ENCODE data around the gene PGS1. TPM values are rescaled to one million over a fixed set of nuclear protein-coding genes. Genes with fewer than 3 reads are reported as not detected.

PGS1 gene
- total RNA-seq, 4 donors from 2014 or later, result 30.4 to 40.3 (median 39.9) TPM

DNA sequence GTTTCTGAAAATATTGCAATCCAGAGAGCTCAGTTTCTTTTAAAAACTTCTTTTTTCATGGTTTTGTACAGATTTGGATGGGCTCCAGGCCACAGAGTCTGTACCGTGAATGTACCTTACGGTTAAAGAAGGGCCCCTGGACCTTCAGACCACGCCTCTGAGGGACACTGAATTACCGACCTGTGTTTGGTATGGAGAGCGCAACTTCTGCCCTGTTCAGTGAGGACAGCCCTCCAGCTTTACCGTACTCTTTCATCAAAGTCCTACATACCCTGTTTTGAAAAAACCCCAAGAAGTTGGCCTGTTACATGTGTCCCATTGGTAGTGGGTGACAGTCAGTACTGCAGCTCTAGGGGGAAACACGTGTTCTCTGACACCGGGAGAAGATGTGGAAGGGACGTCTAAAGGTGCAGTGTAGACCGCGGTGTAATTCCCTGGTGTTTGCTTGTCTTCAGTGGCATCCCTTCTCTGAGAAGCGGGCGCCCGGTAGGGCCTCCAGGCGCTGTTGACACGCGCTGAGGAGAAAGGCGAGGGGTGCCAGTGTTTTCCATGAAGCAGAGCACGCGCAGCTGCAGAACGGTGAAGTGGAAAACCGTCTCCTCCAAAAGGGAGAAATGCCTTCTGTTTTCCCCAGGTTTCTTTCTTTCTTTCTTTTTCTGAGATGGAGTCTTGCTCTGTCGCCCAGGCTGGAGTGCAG, 6.2 kb downstream of the PGS1 start:
- H3K4me3 ChIP-seq (ENCODE audit: low read depth, poor library complexity, severe bottlenecking), result no peak overlapping the region
- DNase-seq (ENCODE audit: low spot score in 2 of 2), result no peak
- TF ChIP-seq, protein P1, sequence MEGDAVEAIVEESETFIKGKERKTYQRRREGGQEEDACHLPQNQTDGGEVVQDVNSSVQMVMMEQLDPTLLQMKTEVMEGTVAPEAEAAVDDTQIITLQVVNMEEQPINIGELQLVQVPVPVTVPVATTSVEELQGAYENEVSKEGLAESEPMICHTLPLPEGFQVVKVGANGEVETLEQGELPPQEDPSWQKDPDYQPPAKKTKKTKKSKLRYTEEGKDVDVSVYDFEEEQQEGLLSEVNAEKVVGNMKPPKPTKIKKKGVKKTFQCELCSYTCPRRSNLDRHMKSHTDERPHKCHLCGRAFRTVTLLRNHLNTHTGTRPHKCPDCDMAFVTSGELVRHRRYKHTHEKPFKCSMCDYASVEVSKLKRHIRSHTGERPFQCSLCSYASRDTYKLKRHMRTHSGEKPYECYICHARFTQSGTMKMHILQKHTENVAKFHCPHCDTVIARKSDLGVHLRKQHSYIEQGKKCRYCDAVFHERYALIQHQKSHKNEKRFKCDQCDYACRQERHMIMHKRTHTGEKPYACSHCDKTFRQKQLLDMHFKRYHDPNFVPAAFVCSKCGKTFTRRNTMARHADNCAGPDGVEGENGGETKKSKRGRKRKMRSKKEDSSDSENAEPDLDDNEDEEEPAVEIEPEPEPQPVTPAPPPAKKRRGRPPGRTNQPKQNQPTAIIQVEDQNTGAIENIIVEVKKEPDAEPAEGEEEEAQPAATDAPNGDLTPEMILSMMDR (IDR thresholded peaks at IDR 0.05), result no peak
- no peak for TF ChIP-seq POLR2A (IDR thresholded peaks at IDR 0.05)
- intact Hi-C loops (cut with DNase I; ENCODE audit: low total_unique reads), result no loop called here
- WGBS, 2 donors, result 82 to 86% methylated on average over 23 of the region's 23 CpGs

DNA sequence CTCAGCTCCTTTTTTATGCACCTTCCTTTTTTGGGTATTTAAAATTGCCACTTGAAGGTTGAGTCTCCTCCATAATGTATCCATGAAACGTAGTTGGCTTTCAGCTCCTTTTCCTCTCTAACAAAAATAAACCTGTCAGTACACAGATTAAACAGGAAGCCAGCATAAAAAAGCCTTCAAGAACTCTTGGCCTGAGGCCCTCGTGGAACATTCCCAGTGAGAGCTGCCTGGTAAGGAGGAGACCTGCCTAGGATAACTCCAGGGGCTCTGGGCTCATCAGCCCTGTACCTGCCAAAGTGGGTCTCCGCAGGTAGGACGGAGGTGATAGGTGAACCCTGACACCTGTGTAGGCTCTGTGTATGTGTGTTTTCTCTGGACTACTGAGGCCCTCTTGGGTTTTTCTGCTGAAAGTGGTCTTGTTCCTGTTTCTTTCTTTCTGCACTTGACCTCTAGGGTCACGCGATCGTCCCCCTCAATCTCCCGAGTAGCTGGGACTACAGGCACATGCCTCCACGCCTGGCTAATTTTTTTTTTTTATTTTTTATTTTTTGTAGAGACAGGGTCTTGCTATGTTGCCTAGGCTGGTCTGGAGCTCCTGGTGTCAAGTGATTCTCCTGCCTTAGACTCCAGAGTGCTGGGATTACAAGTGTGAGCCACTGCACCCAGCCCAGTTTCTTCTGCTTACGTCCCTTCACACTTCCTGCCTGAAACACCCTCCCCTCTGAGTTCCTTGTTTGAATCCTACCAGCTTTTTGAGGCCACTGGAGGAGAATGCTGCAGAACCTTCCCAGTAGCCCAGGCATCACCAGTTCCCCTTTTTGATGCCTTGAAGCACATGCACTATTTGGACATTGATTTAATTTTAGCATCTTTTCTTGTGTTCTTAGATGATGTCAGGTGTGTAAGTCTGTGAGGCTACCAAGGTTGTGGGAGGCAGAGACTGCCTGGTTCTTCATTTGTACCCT, 9.8 kb downstream of the PGS1 start:
- H3K4me3 ChIP-seq (ENCODE audit: low read depth, poor library complexity, severe bottlenecking), result no peak overlapping the region
- TF ChIP-seq, protein P1 (IDR thresholded peaks at IDR 0.05), result no peak
- no peak for TF ChIP-seq POLR2A (IDR thresholded peaks at IDR 0.05)
- intact Hi-C loops (cut with DNase I; ENCODE audit: low total_unique reads), result no loop called here
- WGBS, 2 donors, result 45 to 48% methylated on average over 10 of the region's 10 CpGs
- DNase-seq (ENCODE audit: low spot score in 2 of 2), result no peak

DNA sequence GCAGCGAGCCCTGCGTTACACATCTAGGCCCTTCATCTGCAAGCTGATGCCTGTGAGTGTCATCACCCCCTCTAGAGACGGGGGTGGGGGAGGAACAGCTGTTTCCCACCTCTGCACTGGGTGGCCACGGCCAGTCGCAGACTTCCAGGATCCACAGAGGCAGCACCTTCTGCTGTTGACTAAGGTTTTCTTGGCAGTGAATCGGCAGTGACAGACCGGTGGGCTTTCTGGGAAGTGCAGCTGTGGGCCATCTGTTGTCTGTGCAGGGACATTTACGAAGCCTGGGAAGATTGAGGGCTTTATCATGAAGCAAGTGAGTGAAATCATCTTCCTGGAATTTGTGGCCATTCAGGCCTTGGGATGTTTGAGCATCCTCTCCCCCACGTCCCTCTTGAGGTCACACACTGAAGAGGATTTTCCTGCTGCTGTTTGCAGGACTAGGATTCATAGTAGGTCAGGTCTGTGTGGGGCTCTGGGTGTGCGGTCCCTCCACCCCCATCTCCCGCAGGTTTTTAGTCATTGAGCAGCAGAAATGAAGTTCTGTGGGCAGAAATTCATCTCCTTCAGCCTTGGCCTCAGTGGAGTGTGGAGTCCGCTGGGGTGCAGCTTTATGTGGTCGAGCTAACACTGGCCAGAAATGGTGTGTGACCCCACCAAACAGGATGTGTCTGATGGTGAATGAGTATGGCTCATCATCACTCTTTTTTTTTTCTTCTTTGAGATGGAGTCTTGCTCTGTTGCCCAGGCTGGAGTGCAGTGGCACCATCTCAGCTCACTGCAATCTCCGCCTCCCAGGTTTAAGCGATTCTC, 12.0 kb downstream of the PGS1 start:
- H3K4me3 ChIP-seq (ENCODE audit: low read depth, poor library complexity, severe bottlenecking), result no peak overlapping the region
- TF ChIP-seq POLR2A (IDR thresholded peaks at IDR 0.05), result no peak
- TF ChIP-seq, protein P1 (IDR thresholded peaks at IDR 0.05), result no peak
- WGBS, 2 donors, result 72 to 76% methylated on average over 15 of the region's 15 CpGs
- DNase-seq (ENCODE audit: low spot score in 2 of 2), result no peak
- intact Hi-C loops (cut with DNase I; ENCODE audit: low total_unique reads), result no loop called here

DNA sequence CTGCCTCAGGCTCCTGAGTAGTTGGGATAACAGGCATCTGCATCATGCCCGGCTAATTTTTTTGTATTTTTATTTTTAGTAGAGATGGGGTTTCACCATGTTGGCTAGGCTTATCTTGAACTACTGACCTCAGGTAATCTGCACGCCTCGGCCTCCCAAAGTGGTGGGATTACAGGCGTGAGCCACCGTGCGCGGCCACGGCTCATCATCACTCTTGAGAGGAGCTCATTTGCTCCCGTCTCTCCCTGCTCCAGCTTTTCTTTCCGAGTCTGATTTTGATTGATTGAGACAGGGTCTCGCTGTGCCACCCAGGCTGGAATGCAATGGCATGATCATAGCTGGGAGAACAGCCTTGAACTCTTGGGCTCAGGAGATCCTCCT, 12.6 kb downstream of the PGS1 start:
- DNase-seq (ENCODE audit: low spot score in 2 of 2), result no peak
- H3K4me3 ChIP-seq (ENCODE audit: low read depth, poor library complexity, severe bottlenecking), result no peak overlapping the region
- TF ChIP-seq, protein P1 (IDR thresholded peaks at IDR 0.05), result no peak
- TF ChIP-seq POLR2A (IDR thresholded peaks at IDR 0.05), result no peak
- 95% methylated on average over 11 of the region's 11 CpGs for WGBS, 2 donors
- intact Hi-C loops (cut with DNase I; ENCODE audit: low total_unique reads), result no loop called here

DNA sequence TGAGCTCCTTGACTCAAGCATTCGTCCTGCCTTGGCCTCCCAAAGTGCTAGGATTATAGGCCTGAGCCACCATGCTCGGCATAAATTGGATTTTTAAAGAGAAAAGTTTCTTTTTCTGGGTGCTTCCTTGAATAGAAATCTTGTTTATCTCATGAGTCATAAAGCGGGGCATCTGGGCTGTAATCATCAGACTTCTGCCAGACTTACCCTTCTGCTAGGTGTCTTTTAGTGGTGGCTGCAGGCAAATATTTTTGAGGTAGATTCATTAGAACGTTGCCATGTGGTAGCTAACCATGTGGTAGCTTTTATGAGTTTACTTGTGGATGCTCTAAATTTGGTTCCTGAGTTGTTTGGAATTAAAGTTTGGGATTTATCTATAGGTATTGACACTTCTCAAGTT, 13.4 kb downstream of the PGS1 start:
- intact Hi-C loops (cut with DNase I; ENCODE audit: low total_unique reads), result no loop called here
- DNase-seq (ENCODE audit: low spot score in 2 of 2), result no peak
- 48 to 64% methylated on average over 4 of the region's 4 CpGs for WGBS, 2 donors
- TF ChIP-seq, protein P1 (IDR thresholded peaks at IDR 0.05), result no peak
- TF ChIP-seq POLR2A (IDR thresholded peaks at IDR 0.05), result no peak
- H3K4me3 ChIP-seq (ENCODE audit: low read depth, poor library complexity, severe bottlenecking), result no peak overlapping the region
